T-helper 22 cell (primary cell): ENCODE measurements around the gene KCNJ6.
"Not testable (repeated sequence)": the region's sequence is repeated elsewhere in the genome, so short reads cannot be mapped to it uniquely, and the experiment has no call there.

ENCODE experiments used
- DNase-seq: peaks from one replicate; pipeline ENCODE4 v3.0.0-alpha.2; 2020; ENCODE audit warnings: low read depth

The KCNJ6 gene

GRCh38 chr21:37673801-37674575 is 242.3 kb downstream of the KCNJ6 start:
- no peak for DNase-seq

- DNase-seq, result no peak
Observed at GRCh38 chr21:37671381-37671780, 244.9 kb downstream of the KCNJ6 start.

- DNase-seq, result no peak
Observed at GRCh38 chr21:37670883-37671282, 245.4 kb downstream of the KCNJ6 start.

GRCh38 chr21:37669249-37669648 is 247.0 kb downstream of the KCNJ6 start:
- no peak for DNase-seq

GRCh38 chr21:37668462-37669239 is 247.6 kb downstream of the KCNJ6 start:
- no peak for DNase-seq

GRCh38 chr21:37667380-37667779 is 248.9 kb downstream of the KCNJ6 start:
- no peak for DNase-seq

GRCh38 chr21:37665230-37666024 is 250.8 kb downstream of the KCNJ6 start:
- DNase-seq, result no peak

- DNase-seq, result not testable (repeated sequence)
Observed at GRCh38 chr21:37662227-37662626, 254.0 kb downstream of the KCNJ6 start.

- no peak for DNase-seq
Observed at GRCh38 chr21:37660709-37661108, 255.5 kb downstream of the KCNJ6 start.

- no peak for DNase-seq
Observed at GRCh38 chr21:37659874-37660273, 256.4 kb downstream of the KCNJ6 start.

GRCh38 chr21:37658817-37659458 is 257.3 kb downstream of the KCNJ6 start:
- no peak for DNase-seq

- no peak for DNase-seq
Observed at GRCh38 chr21:37658121-37658816, 258.0 kb downstream of the KCNJ6 start.

GRCh38 chr21:37656899-37657298 is 259.4 kb downstream of the KCNJ6 start:
- DNase-seq, result no peak

- DNase-seq, result no peak
Observed at GRCh38 chr21:37655611-37656300, 260.5 kb downstream of the KCNJ6 start.

- DNase-seq, result no peak
Observed at GRCh38 chr21:37654596-37654995, 261.7 kb downstream of the KCNJ6 start.

GRCh38 chr21:37653201-37653600 is 263.1 kb downstream of the KCNJ6 start:
- DNase-seq, result no peak

- no peak for DNase-seq
Observed at GRCh38 chr21:37647781-37648180, 268.5 kb downstream of the KCNJ6 start.

GRCh38 chr21:37646761-37647160 is 269.5 kb downstream of the KCNJ6 start:
- DNase-seq, result not testable (repeated sequence)

- no peak for DNase-seq
Observed at GRCh38 chr21:37645848-37646247, 270.4 kb downstream of the KCNJ6 start.

GRCh38 chr21:37644636-37645035 is 271.6 kb downstream of the KCNJ6 start:
- no peak for DNase-seq

- not testable (repeated sequence) for DNase-seq
Observed at GRCh38 chr21:37643862-37644261, 272.4 kb downstream of the KCNJ6 start.
